A673 (cell line): Measurements from ENCODE around the gene ANO1. TPM values are rescaled to one million over a fixed set of nuclear protein-coding genes. Genes with fewer than 3 reads are reported as not detected.

ENCODE experiments used
- BruUV-seq: library from RNA; stranded (reverse); fragments of 400-500 nt; replicated peaks from 2 replicates; lab custom pipeline; 2021; lab: Mats Ljungman, UMichigan
- CTCF ChIA-PET: fragments of 300-600 bp; sonication (Branson Sonifier 250); formaldehyde crosslinking; loops from one replicate; lab custom pipeline; 2022; ENCODE audit warnings: antibody characterized with exemption; lab: Charles Lee
- POLR2A ChIA-PET: fragments of 300-600 bp; sonication (Branson Sonifier 250); formaldehyde crosslinking; loops from one replicate; lab custom pipeline; 2022; ENCODE audit warnings: antibody characterized with exemption; ENCODE audit not compliant: low non-redundant PET; lab: Charles Lee
- DNase-seq: peaks from one replicate; pipeline ENCODE4 v3.0.0-alpha.2; 2015; ENCODE audit warnings: low spot score
- H3K27ac ChIP-seq: fragments of 200-600 bp; sonication (generic); 2 replicates; pipeline ENCODE4 v1.5.1; 2016; ENCODE audit warnings: mixed run types, low read depth, mild to moderate bottlenecking, mixed read lengths, antibody characterized with exemption, low read length; ENCODE audit not compliant: poor library complexity, severe bottlenecking
- H3K27me3 ChIP-seq: fragments of 200-600 bp; sonication (generic); replicated peaks from 2 replicates; pipeline ENCODE4 v1.6.1; 2017; ENCODE audit warnings: mixed run types, low read depth, mild to moderate bottlenecking, mixed read lengths, antibody characterized with exemption, low read length; ENCODE audit not compliant: insufficient read depth, poor library complexity
- H3K36me3 ChIP-seq: fragments of 200-600 bp; sonication (generic); 2 replicates; pipeline ENCODE4 v1.6.1; 2016; ENCODE audit warnings: mixed run types, mild to moderate bottlenecking, mixed read lengths, antibody characterized with exemption, low read length; ENCODE audit not compliant: insufficient read depth, poor library complexity, severe bottlenecking
- H3K4me1 ChIP-seq: fragments of 200-600 bp; sonication (generic); 2 replicates; pipeline ENCODE4 v1.6.1; 2017; ENCODE audit warnings: mixed run types, mild to moderate bottlenecking, mixed read lengths, antibody characterized with exemption, low read length; ENCODE audit not compliant: insufficient read depth, poor library complexity, severe bottlenecking
- H3K4me3 ChIP-seq: fragments of 200-600 bp; sonication (generic); 2 replicates; pipeline ENCODE4 v1.5.1; 2016; ENCODE audit warnings: low read depth, mixed run types, mild to moderate bottlenecking, mixed read lengths, low read length; ENCODE audit not compliant: poor library complexity, severe bottlenecking
- H3K9me3 ChIP-seq: fragments of 200-600 bp; sonication (generic); 2 replicates; pipeline ENCODE4 v1.6.1; 2016; ENCODE audit warnings: mixed run types, low read depth, mild to moderate bottlenecking, mixed read lengths, antibody characterized with exemption, low read length; ENCODE audit not compliant: poor library complexity, severe bottlenecking
- EZH2 ChIP-seq: fragments of 200-600 bp; sonication (generic); IDR thresholded peaks from 2 replicates; pipeline ENCODE4 v1.6.1; 2017; ENCODE audit warnings: borderline replicate concordance, low read depth, mild to moderate bottlenecking, mixed read lengths, antibody characterized with exemption, low read length; ENCODE audit not compliant: poor library complexity, severe bottlenecking
- intact Hi-C: fragments of 100-400 bp; cut with micrococcal nuclease; formaldehyde crosslinking; loops from one replicate; pipeline ENCODE4 v1.10.0; 2022; ENCODE audit not compliant: unreplicated experiment
- total RNA-seq: library from RNA; stranded (reverse); gene quantifications from 2 replicates; pipeline ENCODE4 v1.2.3, GENCODE V29; 2021
- TF ChIP-seq, protein P1 (sequence below): fragments of 300-800, 200-600 bp; sonication (generic); conservative IDR thresholded peaks from 2 replicates; pipeline ENCODE4 v1.5.1; 2017; ENCODE audit warnings: low read depth, mild to moderate bottlenecking, antibody characterized with exemption, low read length, moderate library complexity, mixed read lengths

ANO1 gene
- total RNA-seq, 1 experiment from 2014 or later = 0.90 TPM

DNA sequence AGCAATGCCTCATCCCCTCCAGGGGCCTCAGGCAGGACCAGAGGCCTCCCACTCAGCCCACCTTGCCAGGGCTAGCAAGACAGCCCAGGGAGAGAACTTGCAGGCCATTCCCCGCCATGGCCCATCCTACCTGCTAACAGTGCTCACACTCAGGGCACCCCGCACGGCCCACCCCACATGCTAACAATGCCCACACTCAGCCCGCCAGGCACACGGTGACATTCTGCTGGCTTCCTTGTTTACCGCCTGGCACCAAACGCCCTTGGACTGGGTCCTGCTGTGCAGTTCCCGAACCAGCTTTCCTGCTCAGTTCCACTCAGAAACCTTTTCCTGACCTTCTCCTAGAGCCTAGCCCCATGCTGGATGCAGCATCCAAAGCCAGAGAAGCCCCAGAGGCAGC, 91.5 kb downstream of the ANO1 start:
- DNase-seq = no peak
- no peak overlapping the region for H3K4me3 ChIP-seq
- H3K4me1 ChIP-seq = no peaks in the 10 kb centered on the region
- no peaks in the 10 kb centered on the region for H3K36me3 ChIP-seq
- H3K9me3 ChIP-seq = no peaks in the 10 kb centered on the region
- TF ChIP-seq EZH2 = no peak
- TF ChIP-seq, protein P1, sequence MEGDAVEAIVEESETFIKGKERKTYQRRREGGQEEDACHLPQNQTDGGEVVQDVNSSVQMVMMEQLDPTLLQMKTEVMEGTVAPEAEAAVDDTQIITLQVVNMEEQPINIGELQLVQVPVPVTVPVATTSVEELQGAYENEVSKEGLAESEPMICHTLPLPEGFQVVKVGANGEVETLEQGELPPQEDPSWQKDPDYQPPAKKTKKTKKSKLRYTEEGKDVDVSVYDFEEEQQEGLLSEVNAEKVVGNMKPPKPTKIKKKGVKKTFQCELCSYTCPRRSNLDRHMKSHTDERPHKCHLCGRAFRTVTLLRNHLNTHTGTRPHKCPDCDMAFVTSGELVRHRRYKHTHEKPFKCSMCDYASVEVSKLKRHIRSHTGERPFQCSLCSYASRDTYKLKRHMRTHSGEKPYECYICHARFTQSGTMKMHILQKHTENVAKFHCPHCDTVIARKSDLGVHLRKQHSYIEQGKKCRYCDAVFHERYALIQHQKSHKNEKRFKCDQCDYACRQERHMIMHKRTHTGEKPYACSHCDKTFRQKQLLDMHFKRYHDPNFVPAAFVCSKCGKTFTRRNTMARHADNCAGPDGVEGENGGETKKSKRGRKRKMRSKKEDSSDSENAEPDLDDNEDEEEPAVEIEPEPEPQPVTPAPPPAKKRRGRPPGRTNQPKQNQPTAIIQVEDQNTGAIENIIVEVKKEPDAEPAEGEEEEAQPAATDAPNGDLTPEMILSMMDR = no peak
- H3K27ac ChIP-seq = no peak overlapping the region
- ChIA-PET POLR2A (no interaction called here), CTCF (no interaction called here)
- no peaks in the 10 kb centered on the region for H3K27me3 ChIP-seq
- intact Hi-C loops = no loop called here
- BruUV-seq = no TSS peak

DNA sequence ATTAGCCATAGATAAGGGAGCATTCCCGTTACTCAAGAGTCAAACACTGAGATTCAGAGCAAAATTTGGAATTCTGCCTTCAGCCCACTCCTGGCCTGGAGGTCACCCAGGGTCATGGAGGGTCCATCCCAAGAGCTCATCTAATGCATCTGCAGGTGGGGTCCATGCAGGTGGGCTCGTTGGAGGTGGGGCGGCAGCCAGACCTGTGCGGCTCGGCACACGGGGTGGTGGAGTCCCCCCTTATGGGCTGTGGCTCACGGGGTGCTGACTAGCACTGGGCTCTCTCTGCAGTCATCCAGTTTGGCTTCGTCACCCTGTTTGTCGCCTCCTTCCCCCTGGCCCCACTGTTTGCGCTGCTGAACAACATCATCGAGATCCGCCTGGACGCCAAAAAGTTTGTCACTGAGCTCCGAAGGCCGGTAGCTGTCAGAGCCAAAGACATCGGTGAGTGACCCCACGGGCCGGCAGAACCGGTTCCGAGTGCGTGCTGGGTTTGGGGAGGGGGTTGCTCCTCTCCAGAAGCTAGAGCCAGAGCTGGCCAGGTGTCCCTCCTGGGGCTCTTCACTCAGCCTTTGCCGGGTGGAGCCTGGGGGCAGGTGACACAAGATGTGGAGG, 92.6 kb downstream of the ANO1 start:
- Histone ChIP-seq H3K4me1 (no peaks in the 10 kb centered on the region), H3K27me3 (no peaks in the 10 kb centered on the region), H3K9me3 (no peaks in the 10 kb centered on the region), H3K27ac (no peak overlapping the region), H3K36me3 (no peaks in the 10 kb centered on the region), H3K4me3 (no peak overlapping the region)
- TF ChIP-seq EZH2 = no peak
- TF ChIP-seq, protein P1 = no peak
- no peak for DNase-seq
- POLR2A ChIA-PET = no interaction called here
- intact Hi-C loops = no loop called here
- BruUV-seq = no TSS peak
- CTCF ChIA-PET = interaction anchor here (0.5 kb wide), 1 partner anchor 49 kb away, joined by 3 read pairs; no protein-coding TSS in a partner anchor

DNA sequence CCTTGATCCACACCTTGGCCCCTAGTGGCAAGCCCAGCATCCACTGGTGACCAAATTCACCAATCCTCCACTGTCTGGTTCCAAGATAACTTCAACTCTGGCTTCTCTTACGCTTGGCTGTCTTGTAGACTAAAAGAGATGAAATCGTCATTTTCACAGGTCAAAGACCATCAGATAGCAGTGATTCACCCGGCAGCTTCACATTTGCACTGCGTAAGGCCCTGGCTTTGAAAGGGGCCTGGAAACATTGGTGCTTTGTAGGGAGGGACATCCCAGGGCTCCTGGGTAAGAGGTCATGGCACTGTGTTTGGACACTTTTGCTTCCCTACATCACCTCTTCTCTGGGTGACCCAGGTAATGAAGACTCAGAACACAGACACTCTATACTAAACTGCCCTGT, 94.9 kb downstream of the ANO1 start:
- intact Hi-C loops = no loop called here
- H3K27ac ChIP-seq = no peak overlapping the region
- ChIA-PET POLR2A (no interaction called here), CTCF (interaction anchor here (0.7 kb wide), 1 partner anchor 9 kb away, joined by 3 read pairs; no protein-coding TSS in a partner anchor)
- H3K36me3 ChIP-seq = no peaks in the 10 kb centered on the region
- no peaks in the 10 kb centered on the region for H3K27me3 ChIP-seq
- TF ChIP-seq, protein P1 = no peak
- TF ChIP-seq EZH2 = no peak
- H3K9me3 ChIP-seq = no peaks in the 10 kb centered on the region
- no peak for DNase-seq
- no TSS peak for BruUV-seq
- H3K4me3 ChIP-seq = no peak overlapping the region
- no peaks in the 10 kb centered on the region for H3K4me1 ChIP-seq
